ENCODE measurements around the gene ESRRG.

GRCh38 chr1:216587715-216588114 is 135.5 kb downstream of the ESRRG start:
- no peak for TF ChIP-seq CTCF (conservative IDR thresholded peaks at IDR 0.05; ENCODE audit: low read depth in 2 of 2)
- no peak for TF ChIP-seq POLR2AphosphoS5 (IDR thresholded peaks at IDR 0.05; ENCODE audit: low read depth)
- TF ChIP-seq EZH2phosphoT487 (IDR thresholded peaks at IDR 0.05; ENCODE audit: unreplicated experiment) = no peak
- no peak for TF ChIP-seq EZH2 (IDR thresholded peaks at IDR 0.05; ENCODE audit: low read depth, unreplicated experiment)
- TF ChIP-seq ETS1 (IDR thresholded peaks at IDR 0.05) = no peak
- TF ChIP-seq JUNB (IDR thresholded peaks at IDR 0.05; ENCODE audit: unreplicated experiment) = no peak
- TF ChIP-seq REST (IDR thresholded peaks at IDR 0.05; ENCODE audit: unreplicated experiment) = no peak
- TF ChIP-seq ZNF462 (CRISPR knock-in tag; IDR thresholded peaks at IDR 0.05) = no peak
- no peak for TF ChIP-seq ZNF331 (CRISPR knock-in tag; IDR thresholded peaks at IDR 0.05; ENCODE audit: low read depth)
- TF ChIP-seq ZNF114 (CRISPR knock-in tag; IDR thresholded peaks at IDR 0.05) = no peak

Measured in GM23338 (cell line).